Liver (tissue), 9 donors: ENCODE results near the gene MCF2L. TPM values are rescaled to one million over a fixed set of nuclear protein-coding genes. Genes with fewer than 3 reads are reported as not detected.
A peak's percentile ranks its signal among the peaks of the same experiment; 100 is the strongest.

Experiments
- DNase-seq: peaks from one replicate; pipeline ENCODE4 v3.0.0-alpha.2; 2017; ENCODE audit warnings: low spot score
- H3K27ac ChIP-seq, 2 donors: one replicate each; pipeline ENCODE4 v1.7.0; 2013; ENCODE audit warnings: inconsistent platforms in 2 of 2, low read length in 2 of 2, control low read depth in 1 of 2, low read depth in 1 of 2, mild to moderate bottlenecking in 1 of 2
- H3K27me3 ChIP-seq, 4 donors: one replicate each; pipeline versions ENCODE4 v1.6.1 to v1.7.0; 2013; ENCODE audit warnings: low read length in 3 of 4, inconsistent platforms in 1 of 4, mild to moderate bottlenecking in 1 of 4, moderate library complexity in 1 of 4; ENCODE audit not compliant: control insufficient read depth in 4 of 4, insufficient read depth in 4 of 4
- H3K36me3 ChIP-seq, 4 donors: one replicate each; pipeline versions ENCODE4 v1.6.1 to v1.7.0; 2013; ENCODE audit warnings: low read length in 3 of 4, mild to moderate bottlenecking in 3 of 4, low read depth in 1 of 4, moderate library complexity in 1 of 4; ENCODE audit not compliant: control insufficient read depth in 4 of 4, insufficient read depth in 3 of 4
- H3K4me1 ChIP-seq, 4 donors: one replicate each; pipeline versions ENCODE4 v1.6.1 to v1.7.0; 2013; ENCODE audit warnings: low read length in 3 of 4, mild to moderate bottlenecking in 3 of 4, moderate library complexity in 1 of 4; ENCODE audit not compliant: control insufficient read depth in 4 of 4, insufficient read depth in 4 of 4
- H3K4me3 ChIP-seq, 3 donors: one replicate each; pipeline versions ENCODE4 v1.6.1 to v1.7.0; 2013; ENCODE audit warnings: low read length in 3 of 3, control low read depth in 1 of 3, low read depth in 1 of 3, mild to moderate bottlenecking in 1 of 3
- H3K9ac ChIP-seq, 2 donors: one replicate each; pipeline ENCODE4 v1.7.0; 2013; ENCODE audit warnings: low read length in 2 of 2, mild to moderate bottlenecking in 2 of 2, moderate library complexity in 2 of 2, control low read depth in 1 of 2, low read depth in 1 of 2
- H3K9me3 ChIP-seq, 4 donors: one replicate each; pipeline versions ENCODE4 v1.6.1 to v1.7.0; 2013; ENCODE audit warnings: low read length in 3 of 4; ENCODE audit not compliant: control insufficient read depth in 4 of 4
- ATF3 ChIP-seq: IDR thresholded peaks from 2 replicates; pipeline ENCODE4 v1.6.1; 2016; ENCODE audit warnings: antibody characterized with exemption
- CTCF ChIP-seq: fragments of 150-350 bp; IDR thresholded peaks from 2 replicates; pipeline ENCODE4 v1.5.1; 2017; ENCODE audit warnings: improper control_type of control experiment, low read depth, low read length; ENCODE audit not compliant: missing input control
- EGR1 ChIP-seq, 2 donors: IDR thresholded peaks; 2 replicates each; pipeline ENCODE4 v1.6.1; 2016 to 2018; ENCODE audit warnings: antibody characterized with exemption in 2 of 2, low read depth in 2 of 2
- FOXA1 ChIP-seq: IDR thresholded peaks from 2 replicates; pipeline ENCODE4 v1.6.1; 2016; ENCODE audit warnings: antibody characterized with exemption
- FOXA2 ChIP-seq: IDR thresholded peaks from 2 replicates; pipeline ENCODE4 v1.6.1; 2016; ENCODE audit warnings: antibody characterized with exemption
- GABPA ChIP-seq, 2 donors: IDR thresholded peaks in 1 of 2; conservative IDR thresholded peaks in 1 of 2; 2 replicates each; pipeline ENCODE4 v1.6.1; 2016; ENCODE audit warnings: antibody characterized with exemption in 2 of 2, mild to moderate bottlenecking in 1 of 2, moderate library complexity in 1 of 2
- HNF4A ChIP-seq, 2 donors: conservative IDR thresholded peaks; 2 replicates each; pipeline ENCODE4 v1.6.1; 2016; ENCODE audit warnings: antibody characterized with exemption in 2 of 2, mild to moderate bottlenecking in 2 of 2
- HNF4G ChIP-seq: IDR thresholded peaks from 2 replicates; pipeline ENCODE4 v1.6.1; 2016; ENCODE audit warnings: antibody characterized with exemption
- JUND ChIP-seq, 2 donors: IDR thresholded peaks; 2 replicates each; pipeline ENCODE4 v1.6.1; 2016; ENCODE audit warnings: antibody characterized with exemption in 2 of 2
- MAX ChIP-seq: IDR thresholded peaks from 2 replicates; pipeline ENCODE4 v1.6.1; 2016; ENCODE audit warnings: antibody characterized with exemption
- NR2F2 ChIP-seq: IDR thresholded peaks from 2 replicates; pipeline ENCODE4 v1.6.1; 2016; ENCODE audit warnings: antibody characterized with exemption
- RAD21 ChIP-seq, 2 donors: IDR thresholded peaks; 2 replicates each; pipeline ENCODE4 v1.6.1; 2016; ENCODE audit warnings: antibody characterized with exemption in 2 of 2, mild to moderate bottlenecking in 2 of 2
- REST ChIP-seq: IDR thresholded peaks from 2 replicates; pipeline ENCODE4 v1.6.1; 2016; ENCODE audit warnings: antibody characterized with exemption, mild to moderate bottlenecking
- RXRA ChIP-seq, 2 donors: IDR thresholded peaks; 2 replicates each; pipeline ENCODE4 v1.6.1; 2017 to 2018; ENCODE audit warnings: antibody characterized with exemption in 2 of 2, mild to moderate bottlenecking in 1 of 2
- SP1 ChIP-seq: IDR thresholded peaks from 2 replicates; pipeline ENCODE4 v1.6.1; 2018; ENCODE audit warnings: antibody characterized with exemption, mild to moderate bottlenecking
- TAF1 ChIP-seq: conservative IDR thresholded peaks from 2 replicates; pipeline ENCODE4 v1.6.1; 2016; ENCODE audit warnings: antibody characterized with exemption, mild to moderate bottlenecking
- YY1 ChIP-seq: IDR thresholded peaks from 2 replicates; pipeline ENCODE4 v1.6.1; 2016; ENCODE audit warnings: antibody characterized with exemption, mild to moderate bottlenecking
- ZBTB33 ChIP-seq: IDR thresholded peaks from 2 replicates; pipeline ENCODE4 v1.6.1; 2016; ENCODE audit warnings: antibody characterized with exemption
- WGBS: extraction: QIAGEN DNeasy Blood & Tissue Kit; methylation state at CpG from one replicate; pipeline ENCODE4 v1.1.7; 2013; 5-methylcytosine and 5-hydroxymethylcytosine counted together
- polyA plus RNA-seq, 2 donors: library from polyadenylated mRNA; stranded (reverse) in 1 of 2; unstranded in 1 of 2; fragments of 200-250 nt in 1 of 2; fragments of >200 nt in 1 of 2; fragmentation: Nextera tagmentation in 1 of 2; extraction: Ambion mirVana in 1 of 2; gene quantifications; one replicate each; pipeline versions ENCODE4 v1.2.1 to v1.2.3, GENCODE V29; 2013 to 2015
- total RNA-seq, 2 donors: library from RNA; depleted of rRNA; stranded (reverse); fragments of >200 nt; gene quantifications; one replicate each; pipeline ENCODE4 v1.2.3, GENCODE V29; 2014
- donor health status: healthy.
- donor health status: healthy.
- donor health status: healthy.
- donor health status: healthy.
- donor health status: healthy.

MCF2L gene
- total and polyA plus RNA-seq, 4 donors = 2.9 to 12.8 (median 7.1) TPM

GRCh38 chr13:112928972-112929782 lies 39.8 kb upstream of the MCF2L start:
- Histone ChIP-seq H3K36me3 (no peaks in the 10 kb centered on the region), H3K27me3 (no peaks in the 10 kb centered on the region), H3K4me1 (peaks cover 3 to 34% (median 30%) of the 10 kb centered on the region in 4 donors), H3K27ac (peak overlapping the region; percentile 48 to 79), H3K9me3 (no peaks in the 10 kb centered on the region), H3K4me3 (peak overlapping the region in 2 of 3 donors; percentile 0 to 18), H3K9ac (peak overlapping the region in 1 of 2 donors; percentile 26)
- DNase-seq = peak; percentile 50
- WGBS = 25% methylated on average over 21 of the region's 21 CpGs
- peak; percentile 14 for TF ChIP-seq FOXA1
- peak; percentile 69 for TF ChIP-seq MAX
- TF ChIP-seq JUND (IDR thresholded peaks at IDR 0.05) = peak; percentile 30 to 60
- peak; percentile 47 for TF ChIP-seq YY1
- no peak for TF ChIP-seq ZBTB33
- peak; percentile 35 to 57 for TF ChIP-seq RAD21 (IDR thresholded peaks at IDR 0.05)
- TF ChIP-seq EGR1 (IDR thresholded peaks at IDR 0.05; ENCODE audit: low read depth in 2 of 2) = peak in 1 of 2 donors; percentile 48
- peak; percentile 93 for TF ChIP-seq SP1
- TF ChIP-seq CTCF = peak; percentile 7
- TF ChIP-seq ATF3 = peak; percentile 28
- TF ChIP-seq REST = no peak
- peak; percentile 45 for TF ChIP-seq NR2F2
- no peak for TF ChIP-seq GABPA (IDR thresholded peaks at IDR 0.05 in 1 of 2, conservative IDR thresholded peaks at IDR 0.05 in 1 of 2)
- TF ChIP-seq HNF4G = peak; percentile 78
- TF ChIP-seq HNF4A (conservative IDR thresholded peaks at IDR 0.05) = peak; percentile 91 to 93
- peak; percentile 68 to 87 for TF ChIP-seq RXRA (IDR thresholded peaks at IDR 0.05)
- TF ChIP-seq FOXA2 = peak; percentile 38
- TF ChIP-seq TAF1 = no peak
